Measurements from ENCODE around the gene TMSB4X.

DNA sequence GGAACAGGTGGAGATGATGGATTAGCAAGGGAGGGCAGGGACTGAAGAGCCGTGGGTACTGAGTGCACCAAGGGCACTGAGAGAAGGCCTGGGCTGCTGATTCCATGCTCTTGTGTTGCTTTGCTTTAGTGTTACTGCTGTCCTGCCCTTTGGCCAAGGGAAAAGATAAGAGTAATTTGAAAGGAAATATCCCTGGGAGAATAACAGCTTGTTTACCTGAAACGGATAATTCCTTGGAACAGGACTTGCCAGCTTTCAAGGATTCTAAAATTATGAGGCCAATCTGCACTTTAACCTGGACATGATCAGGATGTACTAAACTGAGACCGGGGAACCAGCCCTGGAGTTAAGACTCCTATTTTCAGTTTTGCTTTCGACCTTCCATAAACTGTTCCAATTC is 49.1 kb downstream of the TMSB4X start:
- TF ChIP-seq CTCF (conservative IDR thresholded peaks at IDR 0.05; ENCODE audit: low read length) (no peak), EZH2phosphoT487 (IDR thresholded peaks at IDR 0.05; ENCODE audit: borderline replicate concordance, low read depth, low read length) (no peak)

Data from OCI-LY7 (cell line).